Vagina (tissue), 2 donors: ENCODE measurements around the gene CINP. TPM values are rescaled to one million over a fixed set of nuclear protein-coding genes. Genes with fewer than 3 reads are reported as not detected.
A peak's percentile ranks its signal among the peaks of the same experiment; 100 is the strongest.

Experiments used
- DNase-seq, 2 donors: peaks; one replicate each; pipeline ENCODE4 v3.0.0-alpha.2; 2017; ENCODE audit errors: extremely low spot score in 2 of 2
- H3K27ac ChIP-seq: fragments of 200-600 bp; sonication (generic); one replicate; pipeline ENCODE4 v1.5.1; 2019
- H3K27me3 ChIP-seq: fragments of 200-600 bp; sonication (generic); one replicate; pipeline ENCODE4 v1.5.1; 2019
- H3K36me3 ChIP-seq, 2 donors: fragments of 200-600 bp; sonication (generic); one replicate each; pipeline ENCODE4 v1.5.1; 2017 to 2019
- H3K4me1 ChIP-seq: fragments of 200-600 bp; sonication (generic); one replicate; pipeline ENCODE4 v1.5.1; 2019
- H3K4me3 ChIP-seq, 2 donors: fragments of 200-600 bp; sonication (generic); 1 replicate in 1 of 2; 2 replicates in 1 of 2; pipeline ENCODE4 v1.5.1; 2016 to 2019
- H3K9me3 ChIP-seq: fragments of 200-600 bp; sonication (generic); one replicate; pipeline ENCODE4 v1.5.1; 2019
- CTCF ChIP-seq, 3 experiments: fragments of 450-650 bp in 2 of 3; fragments of 200-600 bp in 1 of 3; sonication (generic) in 1 of 3; IDR thresholded peaks; one replicate each; pipeline ENCODE4 v1.5.1; 2017 to 2019; ENCODE audit warnings: antibody characterized with exemption in 3 of 3, mild to moderate bottlenecking in 2 of 3, moderate library complexity in 2 of 3
- POLR2A ChIP-seq, 2 donors: fragments of 450-650 bp; IDR thresholded peaks; one replicate each; pipeline ENCODE4 v1.6.1; 2017; ENCODE audit warnings: antibody characterized with exemption in 2 of 2, mild to moderate bottlenecking in 2 of 2, moderate library complexity in 2 of 2
- POLR2AphosphoS5 ChIP-seq, 2 donors: sonication (generic); formaldehyde crosslinking; IDR thresholded peaks; one replicate each; pipeline ENCODE4 v1.9.0; 2017; ENCODE audit warnings: antibody characterized with exemption in 2 of 2, mild to moderate bottlenecking in 2 of 2, low read depth in 1 of 2; ENCODE audit not compliant: insufficient read depth in 1 of 2
- intact Hi-C: fragments of 100-400 bp; cut with DNase I; formaldehyde crosslinking; loops from one replicate; pipeline ENCODE4 v1.15.1; 2023
- total RNA-seq: library from RNA; depleted of rRNA; stranded (reverse); fragments of >200 nt; gene quantifications from one replicate; pipeline ENCODE4 v1.2.3, GENCODE V29; 2016

Gene CINP
- total RNA-seq, 1 donor from 2014 or later = 21.9 TPM

- Histone ChIP-seq H3K27ac (peak within 1 kb of the TSS; percentile 98), H3K36me3 (no peaks in the 10 kb centered on the region), H3K4me1 (peaks cover 43% of the 10 kb centered on the region), H3K4me3 (peak within 1 kb of the TSS; percentile 73 to 80), H3K9me3 (no peaks in the 10 kb centered on the region), H3K27me3 (no peaks in the 10 kb centered on the region)
- intact Hi-C loops = loop anchor here (10.0 kb wide), 1 partner anchor 175 kb away; no protein-coding TSS in a partner anchor
- peak in 1 of 2 donors; percentile 93 for DNase-seq
- TF ChIP-seq POLR2AphosphoS5 (IDR thresholded peaks at IDR 0.05; ENCODE audit: insufficient read depth in 1 of 2, low read depth in 1 of 2) (peak; percentile 81 to 82), CTCF (IDR thresholded peaks at IDR 0.05) (no peak), POLR2A (IDR thresholded peaks at IDR 0.05) (no peak)
Measured at GRCh38 chr14:102319351-102320032, 43.2 kb downstream of the CINP start, which contains the start of gene ZNF839. Gene ZNF839, plus strand, starts transcription at chr14:102319746. Its CDS starts 20 bp downstream, at chr14:102319766.

- Histone ChIP-seq H3K27ac (peak overlapping the region; percentile 98), H3K4me3 (peak overlapping the region; percentile 73 to 80), H3K9me3 (no peaks in the 10 kb centered on the region), H3K36me3 (no peaks in the 10 kb centered on the region), H3K27me3 (no peaks in the 10 kb centered on the region), H3K4me1 (peaks cover 43% of the 10 kb centered on the region)
- DNase-seq = no peak
- TF ChIP-seq POLR2AphosphoS5 (IDR thresholded peaks at IDR 0.05; ENCODE audit: insufficient read depth in 1 of 2, low read depth in 1 of 2) (no peak), POLR2A (IDR thresholded peaks at IDR 0.05) (no peak), CTCF (IDR thresholded peaks at IDR 0.05) (no peak)
- intact Hi-C loops = loop anchor here (10.0 kb wide), 1 partner anchor 174 kb away; no protein-coding TSS in a partner anchor
Measured at GRCh38 chr14:102318781-102319276, 43.9 kb downstream of the CINP start.

- H3K27ac ChIP-seq = peak overlapping the region; percentile 86
- H3K9me3 ChIP-seq = no peaks in the 10 kb centered on the region
- TF ChIP-seq POLR2AphosphoS5 (IDR thresholded peaks at IDR 0.05; ENCODE audit: insufficient read depth in 1 of 2, low read depth in 1 of 2) (no peak), CTCF (IDR thresholded peaks at IDR 0.05) (no peak), POLR2A (IDR thresholded peaks at IDR 0.05) (no peak)
- no peaks in the 10 kb centered on the region for H3K27me3 ChIP-seq
- intact Hi-C loops = loop anchor here (2.0 to 10.0 kb wide), 2 partner anchors 173 to 353 kb away; partner anchors contain the start of gene DYNC1H1
- H3K36me3 ChIP-seq = no peaks in the 10 kb centered on the region
- H3K4me1 ChIP-seq = peaks cover 44% of the 10 kb centered on the region
- no peak for DNase-seq
- H3K4me3 ChIP-seq = peak overlapping the region; percentile 40 to 52
Measured at GRCh38 chr14:102317564-102318248, 45.0 kb downstream of the CINP start.

- intact Hi-C loops = loop anchor here (2.0 to 10.0 kb wide), 2 partner anchors 172 to 352 kb away; partner anchors contain the start of gene DYNC1H1
- Histone ChIP-seq H3K4me3 (peak overlapping the region; percentile 41 to 52), H3K4me1 (peaks cover 44% of the 10 kb centered on the region), H3K27me3 (no peaks in the 10 kb centered on the region), H3K36me3 (no peaks in the 10 kb centered on the region), H3K9me3 (no peaks in the 10 kb centered on the region), H3K27ac (peak overlapping the region; percentile 86)
- TF ChIP-seq CTCF (IDR thresholded peaks at IDR 0.05) (peak; percentile 16 to 88 (median 84)), POLR2AphosphoS5 (IDR thresholded peaks at IDR 0.05; ENCODE audit: insufficient read depth in 1 of 2, low read depth in 1 of 2) (peak; percentile 76 to 90), POLR2A (IDR thresholded peaks at IDR 0.05) (no peak)
- peak in 1 of 2 donors; percentile 96 for DNase-seq
Measured at GRCh38 chr14:102316743-102317563, 45.7 kb downstream of the CINP start.
